Spleen (tissue), 7 donors: ENCODE results near the gene PPTC7.

ENCODE experiments used
- CTCF ChIP-seq, 11 experiments: fragments of 200-600 bp in 7 of 11; fragments of 450-650 bp in 4 of 11; sonication (generic) in 4 of 11; IDR thresholded peaks in 8 of 11; conservative IDR thresholded peaks in 3 of 11; 1 replicate in 7 of 11; 2 replicates in 4 of 11; pipeline versions ENCODE4 v1.4.0 to v1.8.0; 2016 to 2021; ENCODE audit warnings: antibody characterized with exemption in 11 of 11, inconsistent platforms in 4 of 11, mild to moderate bottlenecking in 1 of 11
- POLR2AphosphoS5 ChIP-seq, 3 donors: sonication (generic); formaldehyde crosslinking; IDR thresholded peaks; one replicate each; pipeline ENCODE4 v1.5.1; 2017; ENCODE audit warnings: antibody characterized with exemption in 3 of 3
- donor health status: DM: no; HTN: no; CAD: no; lungs with moderate emphysema.
- donor health status: DM: no; HTN: no; CAD: no.
- donor health status: DM: no; HTN: no; CAD: no.

- TF ChIP-seq CTCF (IDR thresholded peaks at IDR 0.05 in 8 of 11, conservative IDR thresholded peaks at IDR 0.05 in 3 of 11) (no peak), POLR2AphosphoS5 (IDR thresholded peaks at IDR 0.05) (no peak)
These were observed 23.1 kb downstream of the PPTC7 start for GRCh38 chr12:110560048-110560447.
